Measurements from ENCODE around the gene SLC4A2.
A peak's percentile ranks its signal among the peaks of the same experiment; 100 is the strongest.

SLC4A2 gene

GRCh38 chr7:151120896-151121295 is 61.5 kb downstream of the SLC4A2 start:
- Histone ChIP-seq H3K4me3 (ENCODE audit: control insufficient read depth in 1 of 7, extremely low read depth in 1 of 7, insufficient read depth in 4 of 7, low read depth in 2 of 7, low read length in 6 of 7) (no peak overlapping the region), H3K36me3 (ENCODE audit: control insufficient read depth in 4 of 4, insufficient read depth in 4 of 4, low read length in 3 of 4) (peaks cover 0 to 79% (median 52%) of the 10 kb centered on the region in 4 experiments), H3K27me3 (replicated peaks in 2 of 5; ENCODE audit: control insufficient read depth in 4 of 5, insufficient read depth in 5 of 5, low read length in 4 of 5) (peaks cover 0 to 2% (median 1%) of the 10 kb centered on the region in 5 experiments), H3K4me1 (ENCODE audit: control extremely low read depth in 1 of 4, control insufficient read depth in 4 of 4, insufficient read depth in 4 of 4, low read length in 3 of 4) (peaks cover 0 to 1% (median 0%) of the 10 kb centered on the region in 4 experiments), H3K27ac (ENCODE audit: insufficient read depth in 1 of 2, low read depth in 1 of 2, low read length in 2 of 2, poor library complexity in 1 of 2, severe bottlenecking in 2 of 2) (no peak overlapping the region), H3K9me3 (ENCODE audit: control extremely low read depth in 1 of 5, control insufficient read depth in 4 of 5, insufficient read depth in 2 of 5, low read depth in 1 of 5, low read length in 4 of 5) (no peaks in the 10 kb centered on the region)
- WGBS (ENCODE audit: insufficient coverage) = over 99% methylated on average over 22 of the region's 22 CpGs
- DNase-seq = no peak
- ChIA-PET POLR2A (no interaction called here), CTCF (interaction anchor here (0.7 to 2.1 kb wide), 10 partner anchors 15 to 130 kb away, joined by 3 to 9 read pairs (median 3); no protein-coding TSS in a partner anchor)

- Histone ChIP-seq H3K9me3 (ENCODE audit: control extremely low read depth in 1 of 5, control insufficient read depth in 4 of 5, insufficient read depth in 2 of 5, low read depth in 1 of 5, low read length in 4 of 5) (no peaks in the 10 kb centered on the region), H3K27ac (ENCODE audit: insufficient read depth in 1 of 2, low read depth in 1 of 2, low read length in 2 of 2, poor library complexity in 1 of 2, severe bottlenecking in 2 of 2) (no peak overlapping the region), H3K36me3 (ENCODE audit: control insufficient read depth in 4 of 4, insufficient read depth in 4 of 4, low read length in 3 of 4) (peaks cover 0 to 79% (median 52%) of the 10 kb centered on the region in 4 experiments), H3K4me3 (ENCODE audit: control insufficient read depth in 1 of 7, extremely low read depth in 1 of 7, insufficient read depth in 4 of 7, low read depth in 2 of 7, low read length in 6 of 7) (no peak overlapping the region), H3K27me3 (replicated peaks in 2 of 5; ENCODE audit: control insufficient read depth in 4 of 5, insufficient read depth in 5 of 5, low read length in 4 of 5) (no peaks in the 10 kb centered on the region), H3K4me1 (ENCODE audit: control extremely low read depth in 1 of 4, control insufficient read depth in 4 of 4, insufficient read depth in 4 of 4, low read length in 3 of 4) (no peaks in the 10 kb centered on the region)
- DNase-seq = no peak
- WGBS (ENCODE audit: insufficient coverage) = 91% methylated on average over 29 of the region's 30 CpGs
- CTCF ChIA-PET = interaction anchor here (0.7 to 2.1 kb wide), 6 partner anchors 18 to 129 kb away, joined by 3 to 9 read pairs (median 3); no protein-coding TSS in a partner anchor
- POLR2A ChIA-PET = no interaction called here
These were observed 62.2 kb downstream of the SLC4A2 start for GRCh38 chr7:151121380-151122170.

GRCh38 chr7:151122276-151122675 is 62.9 kb downstream of the SLC4A2 start:
- peaks cover 0 to 74% (median 50%) of the 10 kb centered on the region in 4 experiments for H3K36me3 ChIP-seq (ENCODE audit: control insufficient read depth in 4 of 4, insufficient read depth in 4 of 4, low read length in 3 of 4)
- no peak overlapping the region for H3K4me3 ChIP-seq (ENCODE audit: control insufficient read depth in 1 of 7, extremely low read depth in 1 of 7, insufficient read depth in 4 of 7, low read depth in 2 of 7, low read length in 6 of 7)
- H3K9me3 ChIP-seq (ENCODE audit: control extremely low read depth in 1 of 5, control insufficient read depth in 4 of 5, insufficient read depth in 2 of 5, low read depth in 1 of 5, low read length in 4 of 5) = no peaks in the 10 kb centered on the region
- DNase-seq = no peak
- ChIA-PET CTCF (interaction anchor here (0.9 to 1.6 kb wide), 2 partner anchors 9 to 138 kb away, joined by 3 to 4 read pairs; no protein-coding TSS in a partner anchor), POLR2A (no interaction called here)
- 96% methylated on average over 21 of the region's 24 CpGs for WGBS (ENCODE audit: insufficient coverage)
- no peaks in the 10 kb centered on the region for H3K27me3 ChIP-seq (replicated peaks in 2 of 5; ENCODE audit: control insufficient read depth in 4 of 5, insufficient read depth in 5 of 5, low read length in 4 of 5)
- H3K27ac ChIP-seq (ENCODE audit: insufficient read depth in 1 of 2, low read depth in 1 of 2, low read length in 2 of 2, poor library complexity in 1 of 2, severe bottlenecking in 2 of 2) = no peak overlapping the region
- no peaks in the 10 kb centered on the region for H3K4me1 ChIP-seq (ENCODE audit: control extremely low read depth in 1 of 4, control insufficient read depth in 4 of 4, insufficient read depth in 4 of 4, low read length in 3 of 4)

- no peak for DNase-seq
- H3K27ac ChIP-seq (ENCODE audit: insufficient read depth in 1 of 2, low read depth in 1 of 2, low read length in 2 of 2, poor library complexity in 1 of 2, severe bottlenecking in 2 of 2) = no peak overlapping the region
- H3K36me3 ChIP-seq (ENCODE audit: control insufficient read depth in 4 of 4, insufficient read depth in 4 of 4, low read length in 3 of 4) = peaks cover 0 to 76% (median 51%) of the 10 kb centered on the region in 4 experiments
- ChIA-PET CTCF (interaction anchor here (0.9 to 2.7 kb wide), 5 partner anchors 9 to 138 kb away, joined by 3 to 15 read pairs (median 4); no protein-coding TSS in a partner anchor), POLR2A (no interaction called here)
- WGBS (ENCODE audit: insufficient coverage) = 95% methylated on average over 29 of the region's 29 CpGs
- H3K27me3 ChIP-seq (replicated peaks in 2 of 5; ENCODE audit: control insufficient read depth in 4 of 5, insufficient read depth in 5 of 5, low read length in 4 of 5) = no peaks in the 10 kb centered on the region
- no peaks in the 10 kb centered on the region for H3K4me1 ChIP-seq (ENCODE audit: control extremely low read depth in 1 of 4, control insufficient read depth in 4 of 4, insufficient read depth in 4 of 4, low read length in 3 of 4)
- H3K9me3 ChIP-seq (ENCODE audit: control extremely low read depth in 1 of 5, control insufficient read depth in 4 of 5, insufficient read depth in 2 of 5, low read depth in 1 of 5, low read length in 4 of 5) = no peaks in the 10 kb centered on the region
- H3K4me3 ChIP-seq (ENCODE audit: control insufficient read depth in 1 of 7, extremely low read depth in 1 of 7, insufficient read depth in 4 of 7, low read depth in 2 of 7, low read length in 6 of 7) = no peak overlapping the region
These were observed 63.4 kb downstream of the SLC4A2 start for GRCh38 chr7:151122796-151123157.

- WGBS (ENCODE audit: insufficient coverage) = 94% methylated on average over 41 of the region's 50 CpGs
- ChIA-PET POLR2A (no interaction called here), CTCF (interaction anchor here (0.7 to 2.7 kb wide), 32 partner anchors 8 to 218 kb away, joined by 3 to 15 read pairs (median 4); partner anchors contain the start of gene NUB1)
- Histone ChIP-seq H3K27me3 (replicated peaks in 2 of 5; ENCODE audit: control insufficient read depth in 4 of 5, insufficient read depth in 5 of 5, low read length in 4 of 5) (no peaks in the 10 kb centered on the region), H3K4me1 (ENCODE audit: control extremely low read depth in 1 of 4, control insufficient read depth in 4 of 4, insufficient read depth in 4 of 4, low read length in 3 of 4) (no peaks in the 10 kb centered on the region), H3K9me3 (ENCODE audit: control extremely low read depth in 1 of 5, control insufficient read depth in 4 of 5, insufficient read depth in 2 of 5, low read depth in 1 of 5, low read length in 4 of 5) (no peaks in the 10 kb centered on the region), H3K36me3 (ENCODE audit: control insufficient read depth in 4 of 4, insufficient read depth in 4 of 4, low read length in 3 of 4) (peaks cover 0 to 77% (median 50%) of the 10 kb centered on the region in 4 experiments), H3K4me3 (ENCODE audit: control insufficient read depth in 1 of 7, extremely low read depth in 1 of 7, insufficient read depth in 4 of 7, low read depth in 2 of 7, low read length in 6 of 7) (no peak overlapping the region), H3K27ac (ENCODE audit: insufficient read depth in 1 of 2, low read depth in 1 of 2, low read length in 2 of 2, poor library complexity in 1 of 2, severe bottlenecking in 2 of 2) (no peak overlapping the region)
- no peak for DNase-seq
These were observed 63.9 kb downstream of the SLC4A2 start for GRCh38 chr7:151123158-151123821.

GRCh38 chr7:151123822-151124464 is 64.6 kb downstream of the SLC4A2 start:
- no peaks in the 10 kb centered on the region for H3K4me1 ChIP-seq (ENCODE audit: control extremely low read depth in 1 of 4, control insufficient read depth in 4 of 4, insufficient read depth in 4 of 4, low read length in 3 of 4)
- no peak overlapping the region for H3K27ac ChIP-seq (ENCODE audit: insufficient read depth in 1 of 2, low read depth in 1 of 2, low read length in 2 of 2, poor library complexity in 1 of 2, severe bottlenecking in 2 of 2)
- peaks cover 0 to 77% (median 47%) of the 10 kb centered on the region in 4 experiments for H3K36me3 ChIP-seq (ENCODE audit: control insufficient read depth in 4 of 4, insufficient read depth in 4 of 4, low read length in 3 of 4)
- no peaks in the 10 kb centered on the region for H3K9me3 ChIP-seq (ENCODE audit: control extremely low read depth in 1 of 5, control insufficient read depth in 4 of 5, insufficient read depth in 2 of 5, low read depth in 1 of 5, low read length in 4 of 5)
- peak; percentile 77 to 87 (median 83) for DNase-seq
- 58% methylated on average over 23 of the region's 24 CpGs for WGBS (ENCODE audit: insufficient coverage)
- H3K4me3 ChIP-seq (ENCODE audit: control insufficient read depth in 1 of 7, extremely low read depth in 1 of 7, insufficient read depth in 4 of 7, low read depth in 2 of 7, low read length in 6 of 7) = no peak overlapping the region
- H3K27me3 ChIP-seq (replicated peaks in 2 of 5; ENCODE audit: control insufficient read depth in 4 of 5, insufficient read depth in 5 of 5, low read length in 4 of 5) = no peaks in the 10 kb centered on the region
- POLR2A ChIA-PET = no interaction called here
- CTCF ChIA-PET = interaction anchor here (0.7 to 2.7 kb wide), 34 partner anchors 9 to 218 kb away, joined by 3 to 15 read pairs (median 4); partner anchors contain the start of gene NUB1

Data from common myeloid progenitor, CD34-positive (primary cell).